ENCODE data around the gene CPSF4L.

Gene CPSF4L

GRCh38 chr17:73250851-73251640, 10.6 kb downstream of the CPSF4L start:
- Histone ChIP-seq H3K9me3 (ENCODE audit: insufficient read depth, low read depth, low read length) (no peaks in the 10 kb centered on the region), H3K27me3 (ENCODE audit: insufficient read depth, low read length) (no peaks in the 10 kb centered on the region), H3K4me1 (ENCODE audit: insufficient read depth, low read length) (peaks cover 3% of the 10 kb centered on the region; the same call in 1 of the 2 replicates), H3K4me3 (ENCODE audit: low read length) (no peak overlapping the region), H3K36me3 (ENCODE audit: insufficient read depth, low read length) (peaks cover 17% of the 10 kb centered on the region), H3K9ac (ENCODE audit: low read depth, low read length) (no peak overlapping the region), H3K27ac (ENCODE audit: low read depth, low read length) (no peak overlapping the region)
- 79% methylated on average over 10 of the region's 10 CpGs for WGBS

- Histone ChIP-seq H3K9me3 (ENCODE audit: insufficient read depth, low read depth, low read length) (no peaks in the 10 kb centered on the region), H3K4me1 (ENCODE audit: insufficient read depth, low read length) (no peaks in the 10 kb centered on the region), H3K4me3 (ENCODE audit: low read length) (no peak overlapping the region), H3K27ac (ENCODE audit: low read depth, low read length) (no peak overlapping the region), H3K27me3 (ENCODE audit: insufficient read depth, low read length) (no peaks in the 10 kb centered on the region), H3K36me3 (ENCODE audit: insufficient read depth, low read length) (peaks cover 28% of the 10 kb centered on the region), H3K9ac (ENCODE audit: low read depth, low read length) (no peak overlapping the region)
- 90% methylated on average over 7 of the region's 8 CpGs for WGBS
These were observed 12.0 kb downstream of the CPSF4L start for GRCh38 chr17:73249700-73250099.

GRCh38 chr17:73248532-73248931, 13.1 kb downstream of the CPSF4L start:
- WGBS: 95% methylated on average over 9 of the region's 10 CpGs
- Histone ChIP-seq H3K27ac (ENCODE audit: low read depth, low read length) (no peak overlapping the region), H3K9ac (ENCODE audit: low read depth, low read length) (no peak overlapping the region), H3K27me3 (ENCODE audit: insufficient read depth, low read length) (no peaks in the 10 kb centered on the region), H3K4me3 (ENCODE audit: low read length) (no peak overlapping the region), H3K9me3 (ENCODE audit: insufficient read depth, low read depth, low read length) (no peaks in the 10 kb centered on the region), H3K36me3 (ENCODE audit: insufficient read depth, low read length) (peaks cover 36% of the 10 kb centered on the region), H3K4me1 (ENCODE audit: insufficient read depth, low read length) (no peaks in the 10 kb centered on the region)

GRCh38 chr17:73247726-73248125, 14.0 kb downstream of the CPSF4L start:
- no peaks in the 10 kb centered on the region for H3K4me1 ChIP-seq (ENCODE audit: insufficient read depth, low read length)
- peaks cover 42% of the 10 kb centered on the region for H3K36me3 ChIP-seq (ENCODE audit: insufficient read depth, low read length)
- no peak overlapping the region for H3K9ac ChIP-seq (ENCODE audit: low read depth, low read length)
- no peaks in the 10 kb centered on the region for H3K27me3 ChIP-seq (ENCODE audit: insufficient read depth, low read length)
- no peak overlapping the region for H3K27ac ChIP-seq (ENCODE audit: low read depth, low read length)
- no peak overlapping the region for H3K4me3 ChIP-seq (ENCODE audit: low read length)
- no peaks in the 10 kb centered on the region for H3K9me3 ChIP-seq (ENCODE audit: insufficient read depth, low read depth, low read length)
- WGBS: 97% methylated on average over 2 of the region's 2 CpGs

GRCh38 chr17:73240561-73240960, 21.1 kb downstream of the CPSF4L start:
- WGBS: 94% methylated on average over 2 of the region's 2 CpGs
- H3K4me3 ChIP-seq (ENCODE audit: low read length): no peak overlapping the region
- H3K4me1 ChIP-seq (ENCODE audit: insufficient read depth, low read length): no peaks in the 10 kb centered on the region
- no peak overlapping the region for H3K9ac ChIP-seq (ENCODE audit: low read depth, low read length)
- no peaks in the 10 kb centered on the region for H3K9me3 ChIP-seq (ENCODE audit: insufficient read depth, low read depth, low read length)
- peaks cover 84% of the 10 kb centered on the region for H3K36me3 ChIP-seq (ENCODE audit: insufficient read depth, low read length)
- no peak overlapping the region for H3K27ac ChIP-seq (ENCODE audit: low read depth, low read length)
- no peaks in the 10 kb centered on the region for H3K27me3 ChIP-seq (ENCODE audit: insufficient read depth, low read length)

- peaks cover 71% of the 10 kb centered on the region for H3K36me3 ChIP-seq (ENCODE audit: insufficient read depth, low read length)
These were observed 24.0 kb downstream of the CPSF4L start for GRCh38 chr17:73237714-73238113.

GRCh38 chr17:73234736-73235135, 26.9 kb downstream of the CPSF4L start:
- Histone ChIP-seq H3K4me3 (ENCODE audit: low read length) (no peak overlapping the region), H3K27ac (ENCODE audit: low read depth, low read length) (no peak overlapping the region), H3K9ac (ENCODE audit: low read depth, low read length) (no peak overlapping the region), H3K36me3 (ENCODE audit: insufficient read depth, low read length) (peaks cover 48% of the 10 kb centered on the region), H3K27me3 (ENCODE audit: insufficient read depth, low read length) (no peaks in the 10 kb centered on the region), H3K4me1 (ENCODE audit: insufficient read depth, low read length) (peaks cover 5% of the 10 kb centered on the region), H3K9me3 (ENCODE audit: insufficient read depth, low read depth, low read length) (no peaks in the 10 kb centered on the region)
- WGBS: 90% methylated on average over 10 of the region's 10 CpGs

More at GRCh38 chr17:73237714-73238113, 24.0 kb downstream of the CPSF4L start:
- Histone ChIP-seq H3K27ac (ENCODE audit: low read depth, low read length) (no peak overlapping the region), H3K9ac (ENCODE audit: low read depth, low read length) (no peak overlapping the region), H3K27me3 (ENCODE audit: insufficient read depth, low read length) (no peaks in the 10 kb centered on the region), H3K9me3 (ENCODE audit: insufficient read depth, low read depth, low read length) (no peaks in the 10 kb centered on the region), H3K4me3 (ENCODE audit: low read length) (no peak overlapping the region), H3K4me1 (ENCODE audit: insufficient read depth, low read length) (no peaks in the 10 kb centered on the region)
- WGBS: 91% methylated on average over 6 of the region's 6 CpGs

GRCh38 chr17:73232587-73233373, 28.9 kb downstream of the CPSF4L start:
- Histone ChIP-seq H3K4me1 (ENCODE audit: insufficient read depth, low read length) (peaks cover 14% of the 10 kb centered on the region), H3K36me3 (ENCODE audit: insufficient read depth, low read length) (peaks cover 33% of the 10 kb centered on the region), H3K9me3 (ENCODE audit: insufficient read depth, low read depth, low read length) (no peaks in the 10 kb centered on the region), H3K4me3 (ENCODE audit: low read length) (peak overlapping the region; percentile 96), H3K27me3 (ENCODE audit: insufficient read depth, low read length) (no peaks in the 10 kb centered on the region), H3K9ac (ENCODE audit: low read depth, low read length) (peak overlapping the region; percentile 88), H3K27ac (ENCODE audit: low read depth, low read length) (peak overlapping the region; percentile 85)
- 3% methylated on average over 48 of the region's 48 CpGs for WGBS

GRCh38 chr17:73231841-73232586, 29.7 kb downstream of the CPSF4L start:
- Histone ChIP-seq H3K27ac (ENCODE audit: low read depth, low read length) (peak overlapping the region; percentile 86), H3K36me3 (ENCODE audit: insufficient read depth, low read length) (peaks cover 25% of the 10 kb centered on the region), H3K4me3 (ENCODE audit: low read length) (peak overlapping the region; percentile 96), H3K9me3 (ENCODE audit: insufficient read depth, low read depth, low read length) (no peaks in the 10 kb centered on the region), H3K27me3 (ENCODE audit: insufficient read depth, low read length) (no peaks in the 10 kb centered on the region), H3K9ac (ENCODE audit: low read depth, low read length) (peak overlapping the region; percentile 88), H3K4me1 (ENCODE audit: insufficient read depth, low read length) (peaks cover 22% of the 10 kb centered on the region)
- under 1% methylated on average over 61 of the region's 63 CpGs for WGBS

- H3K9ac ChIP-seq (ENCODE audit: low read depth, low read length): peak overlapping the region; percentile 88
- no peaks in the 10 kb centered on the region for H3K27me3 ChIP-seq (ENCODE audit: insufficient read depth, low read length)
- H3K9me3 ChIP-seq (ENCODE audit: insufficient read depth, low read depth, low read length): no peaks in the 10 kb centered on the region
- H3K4me1 ChIP-seq (ENCODE audit: insufficient read depth, low read length): peaks cover 28% of the 10 kb centered on the region
- H3K27ac ChIP-seq (ENCODE audit: low read depth, low read length): peak overlapping the region; percentile 86
- H3K4me3 ChIP-seq (ENCODE audit: low read length): peak overlapping the region; percentile 96
- WGBS: under 1% methylated on average over 20 of the region's 20 CpGs
- peaks cover 25% of the 10 kb centered on the region for H3K36me3 ChIP-seq (ENCODE audit: insufficient read depth, low read length)
These were observed 30.3 kb downstream of the CPSF4L start for GRCh38 chr17:73231395-73231794.

- Histone ChIP-seq H3K9me3 (ENCODE audit: insufficient read depth, low read depth, low read length) (no peaks in the 10 kb centered on the region), H3K27me3 (ENCODE audit: insufficient read depth, low read length) (no peaks in the 10 kb centered on the region), H3K4me1 (ENCODE audit: insufficient read depth, low read length) (peaks cover 32% of the 10 kb centered on the region), H3K27ac (ENCODE audit: low read depth, low read length) (no peak overlapping the region), H3K9ac (ENCODE audit: low read depth, low read length) (no peak overlapping the region), H3K36me3 (ENCODE audit: insufficient read depth, low read length) (peaks cover 17% of the 10 kb centered on the region), H3K4me3 (ENCODE audit: low read length) (no peak overlapping the region)
- WGBS: 92% methylated on average over 6 of the region's 6 CpGs
These were observed 31.6 kb downstream of the CPSF4L start for GRCh38 chr17:73230088-73230487.
